Testis (tissue), 2 donors: Measurements from ENCODE around the gene SPSB4.

Source experiments
- CTCF ChIP-seq, 3 experiments: fragments of 450-650 bp in 2 of 3; fragments of 200-600 bp in 1 of 3; sonication (generic) in 1 of 3; IDR thresholded peaks; one replicate each; pipeline ENCODE4 v1.5.1; 2016 to 2019; ENCODE audit warnings: antibody characterized with exemption in 3 of 3, mild to moderate bottlenecking in 2 of 3, moderate library complexity in 1 of 3
- POLR2A ChIP-seq: fragments of 450-650 bp; IDR thresholded peaks from one replicate; pipeline ENCODE4 v1.6.1; 2017; ENCODE audit warnings: antibody characterized with exemption, mild to moderate bottlenecking, moderate library complexity

GRCh38 chr3:141128126-141128777, 77.1 kb downstream of the SPSB4 start:
- TF ChIP-seq POLR2A (no peak), CTCF (IDR thresholded peaks at IDR 0.05) (no peak)
